ENCODE results near the gene SCGB3A2.

SCGB3A2 gene

DNA sequence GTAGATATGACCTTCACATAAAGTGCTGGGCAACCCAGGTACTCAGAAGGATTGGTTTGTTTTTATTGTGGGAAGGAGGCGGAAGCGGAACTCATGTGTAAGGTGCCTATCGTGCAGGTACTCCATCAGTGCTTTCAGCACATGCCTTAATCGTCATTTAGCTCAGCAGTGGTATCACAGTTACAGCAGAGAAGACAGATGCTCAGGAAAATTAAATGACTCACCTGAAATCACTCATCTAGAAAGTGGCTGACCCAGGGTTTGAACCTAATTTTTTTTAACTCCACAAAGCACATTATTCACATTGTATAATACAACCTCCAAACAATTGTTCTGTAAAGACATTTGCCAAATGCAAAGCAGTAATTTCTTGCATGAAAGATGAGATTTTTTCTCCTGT, 25.6 kb downstream of the SCGB3A2 start:
- no peak for DNase-seq (ENCODE audit: low read depth)

DNA sequence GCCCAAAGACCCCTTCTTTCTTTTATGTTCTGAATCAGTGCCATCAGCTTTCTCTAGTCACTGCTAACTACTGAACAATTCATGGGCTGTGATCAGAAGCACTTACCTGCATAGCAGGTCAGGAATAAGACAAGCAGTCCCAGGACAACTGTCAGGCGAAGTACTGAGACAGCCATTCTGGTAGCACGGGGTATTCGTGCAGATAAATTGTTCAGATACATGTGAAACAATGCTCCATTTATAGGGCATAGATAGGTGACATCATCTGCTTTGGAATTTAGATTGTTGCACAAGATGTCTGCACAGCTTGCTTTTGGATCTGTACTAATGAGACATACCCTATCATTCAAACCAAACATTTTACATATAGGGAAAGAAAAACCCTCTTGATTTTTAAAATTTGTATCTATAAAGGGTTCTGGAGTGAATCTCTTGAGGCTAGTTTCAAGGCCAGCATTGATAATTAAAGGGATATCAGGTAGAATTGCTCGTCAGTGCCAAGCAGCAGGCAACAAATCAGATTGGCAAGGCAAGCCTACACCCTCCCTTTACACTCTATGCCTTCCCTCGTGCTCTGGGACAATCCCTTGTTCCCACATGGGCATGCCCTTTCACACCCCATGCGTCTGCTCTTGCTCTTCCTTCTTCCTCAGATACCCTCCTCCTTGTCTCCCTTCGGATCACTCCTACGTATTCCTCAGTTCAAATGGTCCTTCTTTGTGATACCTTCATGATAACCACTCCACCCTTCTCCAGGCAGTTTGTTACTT, 28.0 kb downstream of the SCGB3A2 start, which contains the start of gene C5orf46:
Gene C5orf46, minus strand, starts transcription at position 213 of the 770 bp plus-strand sequence. Its CDS starts 37 bp downstream, at position 176.
- DNase-seq (ENCODE audit: low read depth): no peak

DNA sequence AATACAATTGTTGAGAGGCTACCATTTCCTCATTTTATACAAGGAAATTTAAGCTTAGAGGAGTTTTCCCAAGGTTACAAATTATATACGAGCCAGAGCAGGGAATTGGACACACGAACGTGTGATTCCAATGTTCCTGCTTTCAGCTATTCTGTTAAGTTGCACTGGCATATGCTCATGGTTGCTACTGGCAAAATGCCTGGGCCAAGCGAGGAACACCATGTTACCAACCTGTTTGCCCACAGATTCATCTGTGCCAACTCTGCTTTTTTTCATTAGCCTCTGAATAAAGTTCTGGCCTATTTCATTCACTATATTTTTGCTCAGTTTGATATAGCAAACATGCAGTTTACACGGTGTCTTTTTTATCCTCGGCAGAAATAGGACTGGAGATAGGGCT, 32.9 kb downstream of the SCGB3A2 start:
- no peak for DNase-seq (ENCODE audit: low read depth)

DNA sequence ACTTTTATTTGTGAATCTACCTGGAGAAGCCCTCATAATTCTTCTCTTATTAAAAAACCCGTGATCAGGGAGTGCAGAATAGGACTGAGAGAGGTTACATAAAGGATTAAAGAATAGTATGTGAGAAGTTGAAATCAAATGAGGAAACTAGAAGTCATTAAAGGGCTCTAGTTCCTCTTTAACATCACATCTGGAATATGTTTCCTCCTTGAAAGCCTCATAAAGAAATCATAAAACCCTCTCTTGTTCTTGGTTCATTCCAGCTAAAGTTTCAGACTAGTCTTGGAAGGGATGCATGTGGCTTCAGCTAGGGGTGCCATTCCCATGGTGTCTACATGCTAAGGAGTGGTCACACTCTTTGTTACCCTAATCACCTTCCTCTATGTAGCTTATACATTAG, 33.5 kb downstream of the SCGB3A2 start:
- no peak for DNase-seq (ENCODE audit: low read depth)

DNA sequence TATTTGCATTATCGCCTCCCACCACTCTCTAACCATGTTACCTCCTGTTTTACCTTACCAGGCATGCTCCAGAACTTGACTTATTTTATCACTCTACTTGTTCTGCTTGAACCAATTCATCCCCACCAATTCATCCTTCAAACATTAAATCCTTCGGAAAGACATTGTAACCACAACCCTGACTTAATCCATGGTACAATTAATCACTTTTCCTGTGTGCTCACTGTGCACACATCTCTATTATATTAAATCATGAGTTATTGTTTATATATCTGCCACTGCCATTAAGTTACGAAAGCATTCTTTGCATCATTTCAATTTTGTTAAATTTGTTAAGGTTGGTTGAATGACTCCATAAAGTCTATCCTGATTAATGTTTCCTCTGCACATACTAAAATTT, 35.3 kb downstream of the SCGB3A2 start:
- DNase-seq (ENCODE audit: low read depth): no peak

DNA sequence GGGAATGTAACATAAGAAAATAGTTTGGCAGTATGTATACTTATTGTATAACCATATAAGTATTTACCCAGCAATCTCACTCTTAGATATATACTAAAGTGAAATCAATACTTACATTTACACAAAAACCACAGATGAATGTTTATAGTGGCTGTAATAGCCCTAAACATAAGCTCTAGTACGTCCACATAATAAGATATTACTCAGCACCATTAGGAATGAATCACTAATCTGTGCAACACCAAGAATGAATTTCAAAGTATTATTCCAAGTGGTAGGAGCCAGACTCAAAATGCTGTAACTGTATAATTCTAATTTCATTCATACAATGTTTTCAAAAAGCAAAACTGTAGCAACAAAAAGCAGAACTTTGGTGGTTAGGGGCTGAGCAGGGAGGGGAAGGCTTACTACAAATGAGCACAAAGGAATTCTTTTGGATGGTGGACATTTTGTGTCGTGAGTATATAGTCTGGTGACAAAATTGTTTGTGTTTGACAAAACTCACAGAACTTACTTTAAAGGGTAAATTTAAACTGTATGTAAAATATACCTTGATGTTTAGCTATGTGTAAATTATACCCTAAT, 39.7 kb downstream of the SCGB3A2 start:
- no peak for DNase-seq (ENCODE audit: low read depth)

DNA sequence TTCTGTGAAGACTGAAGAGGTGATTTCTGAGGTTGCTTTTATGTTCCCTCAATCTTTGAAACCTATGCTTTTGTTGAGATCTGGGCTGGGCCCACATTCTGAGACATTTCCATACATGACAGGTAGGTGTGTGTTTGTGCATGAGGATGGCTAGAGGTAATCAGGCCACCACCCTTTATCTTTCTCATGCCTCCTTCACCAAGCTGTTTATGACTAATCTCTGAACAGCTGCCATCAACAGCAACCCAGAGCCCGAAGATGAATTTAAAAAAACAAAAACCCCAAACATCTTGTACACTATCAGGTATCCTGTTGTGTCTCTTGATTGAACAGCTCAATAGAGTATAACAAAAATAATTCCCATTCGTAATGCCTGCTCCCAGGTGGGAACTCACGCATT, 40.4 kb downstream of the SCGB3A2 start:
- DNase-seq (ENCODE audit: low read depth): no peak

DNA sequence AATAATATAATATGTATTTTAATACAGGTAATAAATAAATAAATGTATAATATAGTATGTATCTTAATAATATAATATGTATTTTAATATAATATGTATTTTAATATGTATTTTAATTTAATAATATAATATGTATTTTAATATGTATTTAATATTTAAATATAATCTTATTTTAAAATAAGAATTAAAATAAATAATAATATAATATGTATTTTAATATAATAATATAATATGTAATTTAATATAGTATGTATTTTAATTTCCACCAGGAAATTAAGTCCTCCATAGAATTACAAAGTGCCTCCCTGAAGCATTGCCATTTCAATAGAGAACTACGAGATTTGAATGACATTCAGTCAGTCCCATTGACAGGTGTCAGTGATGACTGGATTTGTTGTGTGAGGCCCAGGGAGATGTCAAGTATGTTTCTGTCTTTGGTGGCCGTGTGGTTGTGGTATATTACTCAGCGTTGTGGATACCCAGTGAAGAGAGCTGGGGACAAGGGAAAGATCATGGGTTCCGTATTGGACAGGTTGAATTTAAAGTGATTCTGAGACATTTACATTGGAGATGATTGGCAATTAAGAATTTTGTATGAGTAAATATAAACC, 42.0 kb downstream of the SCGB3A2 start:
- no peak for DNase-seq (ENCODE audit: low read depth)

DNA sequence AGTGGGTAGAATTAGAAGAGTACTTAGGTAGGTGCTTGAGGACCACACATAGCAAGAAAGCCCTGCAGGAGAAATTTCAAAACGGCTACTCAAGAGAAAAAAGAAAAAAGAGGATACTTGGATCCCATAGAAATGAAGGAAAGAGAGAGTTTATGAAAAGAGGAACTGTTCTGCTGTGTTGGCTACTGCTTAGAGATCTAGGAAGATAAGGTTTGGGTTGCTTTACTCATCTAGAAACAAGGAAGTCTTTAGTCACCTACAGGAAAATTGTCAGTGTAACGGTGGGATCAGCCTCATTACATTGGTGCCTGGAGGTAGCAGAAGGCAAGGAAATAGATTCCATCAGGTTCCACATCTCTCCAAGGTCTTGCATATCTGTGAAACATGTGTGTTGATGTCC, 42.6 kb downstream of the SCGB3A2 start:
- no peak for DNase-seq (ENCODE audit: low read depth)

DNA sequence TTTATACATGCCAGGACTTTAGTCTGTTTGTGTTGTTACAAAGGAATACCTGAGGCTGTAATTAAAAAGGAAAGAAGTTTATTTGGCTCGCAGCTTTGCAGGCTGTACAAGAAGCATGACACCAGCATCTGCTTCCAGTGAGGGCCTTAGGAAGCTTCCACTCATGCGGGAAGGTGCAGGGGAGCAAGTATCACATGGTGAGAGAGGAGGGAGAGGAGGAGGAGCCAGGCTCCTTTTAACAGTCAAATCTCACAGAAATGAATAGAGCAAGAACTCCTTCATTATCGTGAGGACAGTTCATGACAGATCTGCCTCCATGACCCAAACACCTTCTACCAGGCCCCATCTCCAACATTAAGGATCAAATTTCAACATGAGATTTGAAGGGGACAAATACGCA, 46.5 kb downstream of the SCGB3A2 start:
- no peak for DNase-seq (ENCODE audit: low read depth)

DNA sequence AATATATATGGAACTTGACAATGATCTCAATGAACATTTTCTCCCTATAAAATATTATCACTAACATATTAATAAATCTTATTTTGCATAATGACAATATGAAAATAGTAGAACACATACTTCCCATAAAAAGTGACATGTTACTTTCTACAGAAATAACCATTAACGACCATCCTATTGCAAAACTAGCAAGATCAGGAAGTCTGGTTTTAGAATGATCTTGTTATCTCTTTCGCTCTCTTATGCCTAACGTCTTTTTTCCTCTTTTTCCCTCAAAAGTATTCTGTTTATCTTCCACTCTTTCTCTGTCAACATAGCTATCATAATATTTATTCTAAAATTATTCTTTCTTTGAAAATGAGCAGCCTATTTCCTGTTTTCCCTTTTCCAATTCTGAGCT, 49.4 kb downstream of the SCGB3A2 start:
- DNase-seq (ENCODE audit: low read depth): no peak

DNA sequence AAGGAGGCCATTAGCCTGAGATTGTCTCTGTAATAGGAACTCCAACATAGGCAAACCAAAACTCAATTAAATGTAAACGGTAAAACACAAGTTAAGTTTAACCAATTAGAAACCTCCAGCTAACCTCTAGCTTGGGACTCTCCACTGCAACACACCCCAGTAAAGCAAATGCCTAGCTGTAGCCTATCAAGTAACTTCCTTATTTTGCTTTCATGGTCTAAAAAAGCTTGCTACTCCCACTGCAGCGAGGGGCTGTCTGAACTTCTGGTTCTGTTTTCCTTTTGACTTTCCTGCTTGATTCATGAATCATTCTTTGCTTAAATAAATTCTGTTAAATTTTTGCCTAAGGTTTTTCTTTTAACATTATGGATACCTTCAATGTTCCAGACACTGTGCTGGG, 52.3 kb downstream of the SCGB3A2 start:
- DNase-seq (ENCODE audit: low read depth): no peak
